IMR-90 (cell line): Measurements from ENCODE around the gene PABPC1L. TPM values are rescaled to one million over a fixed set of nuclear protein-coding genes. Genes with fewer than 3 reads are reported as not detected.

ENCODE experiments used
- ATAC-seq: fragments of 200-7000 bp; cut with Tn5 transposase; 2 replicates; pipeline ENCODE4 v1.9.1; 2020; ENCODE audit warnings: low read depth, mild to moderate bottlenecking, moderate library complexity
- BruUV-seq: library from RNA; stranded (reverse); fragments of 400-500 nt; replicated peaks from 2 replicates; lab custom pipeline; 2021; lab: Mats Ljungman, UMichigan
- CTCF ChIA-PET: fragments of 300-600 bp; formaldehyde crosslinking; extraction: SDS; loops from one replicate; lab custom pipeline; 2021; ENCODE audit warnings: antibody characterized with exemption; lab: Yijun Ruan, JAX
- POLR2A ChIA-PET: fragments of 300-600 bp; sonication (Branson Sonifier 250); formaldehyde crosslinking; loops from one replicate; lab custom pipeline; 2022; ENCODE audit warnings: antibody characterized with exemption; ENCODE audit not compliant: unreplicated experiment; lab: Charles Lee
- DNase-seq: peaks from one replicate; pipeline ENCODE4 v3.0.0; 2013
- H2AFZ ChIP-seq: replicated peaks from 2 replicates; pipeline ENCODE3; 2013; ENCODE audit warnings: low read length, mild to moderate bottlenecking; ENCODE audit not compliant: poor library complexity
- H2AK5ac ChIP-seq: 2 replicates; pipeline ENCODE4 v1.6.1; 2013; ENCODE audit warnings: low read depth, low read length, inconsistent platforms
- H2AK9ac ChIP-seq: replicated peaks from 2 replicates; pipeline ENCODE3; 2013; ENCODE audit warnings: mild to moderate bottlenecking, low read depth, low read length, moderate library complexity; ENCODE audit not compliant: poor library complexity
- H2BK120ac ChIP-seq: 2 replicates; pipeline ENCODE4 v1.6.1; 2013; ENCODE audit warnings: low read depth, low read length, inconsistent platforms
- H2BK15ac ChIP-seq: 3 replicates; pipeline ENCODE4 v1.6.1; 2013; ENCODE audit warnings: low read depth, low read length, inconsistent platforms
- H2BK20ac ChIP-seq: 2 replicates; pipeline ENCODE4 v1.6.1; 2013; ENCODE audit warnings: low read depth, mild to moderate bottlenecking, inconsistent platforms, low read length, moderate library complexity
- H2BK5ac ChIP-seq: 2 replicates; pipeline ENCODE4 v1.6.1; 2013; ENCODE audit warnings: mild to moderate bottlenecking, low read depth, low read length, inconsistent platforms; ENCODE audit not compliant: poor library complexity, severe bottlenecking
- H3K14ac ChIP-seq: replicated peaks from 2 replicates; pipeline ENCODE4 v1.6.1; 2013; ENCODE audit warnings: low read depth, low read length, inconsistent platforms
- H3K18ac ChIP-seq: 2 replicates; pipeline ENCODE4 v1.6.1; 2013; ENCODE audit warnings: low read depth, low read length, control low read depth
- H3K23ac ChIP-seq: 2 replicates; pipeline ENCODE4 v1.6.1; 2013; ENCODE audit warnings: low read depth, low read length, inconsistent platforms
- H3K27ac ChIP-seq: 2 replicates; pipeline ENCODE4 v1.5.1; 2013; ENCODE audit warnings: mild to moderate bottlenecking, control low read depth, low read length; ENCODE audit not compliant: insufficient read depth
- H3K27me3 ChIP-seq: 2 replicates; pipeline ENCODE4 v1.6.1; 2013; ENCODE audit warnings: low read length; ENCODE audit not compliant: control insufficient read depth, insufficient read depth
- H3K36me3 ChIP-seq: 2 replicates; pipeline ENCODE4 v1.6.1; 2013; ENCODE audit warnings: low read length, mixed read lengths; ENCODE audit not compliant: control insufficient read depth, insufficient read depth
- H3K4ac ChIP-seq: 2 replicates; pipeline ENCODE4 v1.6.1; 2013; ENCODE audit warnings: low read depth, low read length, inconsistent platforms
- H3K4me1 ChIP-seq: 2 replicates; pipeline ENCODE4 v1.6.1; 2013; ENCODE audit warnings: low read length, mixed read lengths; ENCODE audit not compliant: control insufficient read depth, insufficient read depth
- H3K4me2 ChIP-seq: 2 replicates; pipeline ENCODE4 v1.6.1; 2013; ENCODE audit warnings: low read depth, mild to moderate bottlenecking, control low read depth, low read length, moderate library complexity
- H3K4me3 ChIP-seq: 2 replicates; pipeline ENCODE4 v1.5.1; 2013; ENCODE audit warnings: low read depth, mild to moderate bottlenecking, control low read depth, low read length, moderate library complexity; ENCODE audit not compliant: insufficient read depth
- H3K56ac ChIP-seq: 2 replicates; pipeline ENCODE4 v1.6.1; 2013; ENCODE audit warnings: low read length, inconsistent platforms; ENCODE audit not compliant: insufficient read depth; ENCODE audit errors: extremely low read depth
- H3K79me1 ChIP-seq, 2 experiments: 2 replicates each; pipeline ENCODE4 v1.6.1; 2013; ENCODE audit warnings: low read length in 2 of 2, inconsistent platforms in 1 of 2, low read depth in 1 of 2
- H3K9ac ChIP-seq: 2 replicates; pipeline ENCODE4 v1.6.1; 2013; ENCODE audit warnings: low read depth, low read length, control low read depth
- H3K9me1 ChIP-seq: 2 replicates; pipeline ENCODE4 v1.6.1; 2013; ENCODE audit warnings: low read length, inconsistent platforms; ENCODE audit not compliant: insufficient read depth
- H3K9me3 ChIP-seq: 2 replicates; pipeline ENCODE4 v1.6.1; 2013; ENCODE audit warnings: low read length; ENCODE audit not compliant: control insufficient read depth, insufficient read depth
- H4K20me1 ChIP-seq: 2 replicates; pipeline ENCODE4 v1.6.1; 2013; ENCODE audit warnings: low read length, inconsistent platforms; ENCODE audit not compliant: insufficient read depth
- H4K5ac ChIP-seq: 2 replicates; pipeline ENCODE4 v1.6.1; 2013; ENCODE audit warnings: mild to moderate bottlenecking, low read depth, low read length, control low read depth
- H4K8ac ChIP-seq, 2 experiments: 2 replicates each; pipeline ENCODE4 v1.6.1; 2013; ENCODE audit warnings: low read depth in 2 of 2, low read length in 2 of 2, control low read depth in 1 of 2, inconsistent platforms in 1 of 2
- H4K91ac ChIP-seq: 2 replicates; pipeline ENCODE4 v1.6.1; 2013; ENCODE audit warnings: low read depth, low read length, inconsistent platforms; ENCODE audit not compliant: insufficient read depth
- POLR2A ChIP-seq: IDR thresholded peaks from 2 replicates; pipeline ENCODE4 v1.6.1; 2012; ENCODE audit warnings: mild to moderate bottlenecking, low read depth, low read length
- USF2 ChIP-seq: fragments of 150-350 bp; IDR thresholded peaks from 2 replicates; pipeline ENCODE4 v1.6.1; 2017; ENCODE audit warnings: mild to moderate bottlenecking, antibody characterized with exemption, low read length, low read depth
- WGBS, 2 experiments: methylation state at CpG; one replicate each; pipeline versions ENCODE4 v1.1.5 to v1.1.7; 2013; ENCODE audit warnings: missing lambda C conversion rate in 2 of 2; ENCODE audit not compliant: insufficient read length in 1 of 2; ENCODE audit errors: extremely low coverage in 2 of 2; 5-methylcytosine and 5-hydroxymethylcytosine counted together
- dilution Hi-C: fragments of 300-500 bp; cut with HindIII; formaldehyde crosslinking; loops from one replicate; pipeline ENCODE4 v1.14.3; 2018; ENCODE audit warnings: low sequenced_read_pairs; ENCODE audit not compliant: unreplicated experiment
- in situ Hi-C: fragments of 300-500 bp; cut with MboI; formaldehyde crosslinking; loops from 3 replicates; pipeline ENCODE4 v1.14.3; 2019; ENCODE audit warnings: low sequenced_read_pairs, inconsistent platforms, mixed read lengths
- intact Hi-C: fragments of 100-400 bp; cut with micrococcal nuclease; formaldehyde crosslinking; loops from 2 replicates; pipeline ENCODE4 v1.10.0; 2022
- polyA plus RNA-seq, 3 experiments: library from polyadenylated mRNA; depleted of rRNA; stranded (reverse); fragments of >200 nt; gene quantifications; 2 replicates each; pipeline ENCODE4 v1.2.3, GENCODE V29; 2012; ENCODE audit warnings: low replicate concordance in 1 of 3
- total RNA-seq: library from RNA; depleted of rRNA; stranded (reverse); fragments of >200 nt; gene quantifications from 2 replicates; pipeline ENCODE4 v1.2.3, GENCODE V29; 2012

PABPC1L gene
- total and polyA plus RNA-seq, 2 of the 4 experiments (the other 2 are of a cell fraction), result 6.1 to 82.4 TPM

- CTCF ChIA-PET, result no interaction called here
- Histone ChIP-seq H4K20me1 (peaks cover 48% of the 10 kb centered on the region), H3K14ac (no peak overlapping the region)
Observed at GRCh38 chr20:44904377-44904776, 5.5 kb upstream of the PABPC1L start.

More at GRCh38 chr20:44904377-44904776, 5.5 kb upstream of the PABPC1L start:
- Histone ChIP-seq H3K23ac (no peak overlapping the region), H3K9me1 (peaks cover 7% of the 10 kb centered on the region), H2BK15ac (no peak overlapping the region), H2BK20ac (no peak overlapping the region), H2BK5ac (no peak overlapping the region), H3K9me3 (no peaks in the 10 kb centered on the region), H3K9ac (no peak overlapping the region), H3K4ac (no peak overlapping the region), H4K8ac (no peak overlapping the region), H3K4me1 (peaks cover 6% of the 10 kb centered on the region; the same call in 1 of the 2 replicates), H3K27ac (no peak overlapping the region), H3K4me3 (no peak overlapping the region), H2BK120ac (no peak overlapping the region), H3K36me3 (peaks cover 33% of the 10 kb centered on the region), H2AFZ (no peak overlapping the region), H3K4me2 (no peak overlapping the region), H4K5ac (no peak overlapping the region), H4K91ac (no peak overlapping the region), H3K56ac (no peak overlapping the region), H2AK5ac (no peak overlapping the region), H3K27me3 (no peaks in the 10 kb centered on the region), H2AK9ac (no peak overlapping the region), H3K18ac (no peak overlapping the region), H3K79me1 (peaks cover 26 to 53% of the 10 kb centered on the region in 2 experiments; a peak in 3 of 4 replicates)
- in situ Hi-C loops, result no loop called here
- ATAC-seq (no peak), DNase-seq (no peak)
- BruUV-seq, result no TSS peak
- dilution Hi-C loops, result no loop called here
- intact Hi-C loops, result no loop called here
- TF ChIP-seq POLR2A (no peak), USF2 (no peak)
- WGBS, 2 experiments, result 80% methylated on average over 1 of the region's 5 CpGs; no CpG with 5 or more reads in 1 of the 2 experiments
- POLR2A ChIA-PET, result no interaction called here
